ENCODE data around the gene DSP.

DSP gene

GRCh38 chr6:7540595-7540994 lies 876 bp upstream of the DSP start:
- no peak for DNase-seq

GRCh38 chr6:7542065-7542873 lies 798 bp downstream of the DSP start:
- no peak for DNase-seq

- no peak for DNase-seq
Observed at GRCh38 chr6:7542874-7543624, 1.6 kb downstream of the DSP start.

- DNase-seq = no peak
Observed at GRCh38 chr6:7543789-7544424, 2.4 kb downstream of the DSP start.

- no peak for DNase-seq
Observed at GRCh38 chr6:7544597-7544996, 3.1 kb downstream of the DSP start.

GRCh38 chr6:7545316-7546019 lies 4.0 kb downstream of the DSP start:
- DNase-seq = no peak

- no peak for DNase-seq
Observed at GRCh38 chr6:7546020-7546369, 4.5 kb downstream of the DSP start.

GRCh38 chr6:7546383-7546782 lies 4.9 kb downstream of the DSP start:
- DNase-seq = no peak

GRCh38 chr6:7546896-7547295 lies 5.4 kb downstream of the DSP start:
- DNase-seq = no peak

GRCh38 chr6:7547315-7547714 lies 5.8 kb downstream of the DSP start:
- DNase-seq = no peak

GRCh38 chr6:7550433-7550801 lies 8.9 kb downstream of the DSP start:
- no peak for DNase-seq

GRCh38 chr6:7554533-7555275 lies 13.2 kb downstream of the DSP start:
- DNase-seq = no peak

- no peak for DNase-seq
Observed at GRCh38 chr6:7555671-7556070, 14.2 kb downstream of the DSP start.

- no peak for DNase-seq
Observed at GRCh38 chr6:7556394-7557106, 15.1 kb downstream of the DSP start.

GRCh38 chr6:7557652-7558051 lies 16.2 kb downstream of the DSP start:
- no peak for DNase-seq

GRCh38 chr6:7558781-7559180 lies 17.3 kb downstream of the DSP start:
- DNase-seq = no peak

- DNase-seq = no peak
Observed at GRCh38 chr6:7559196-7559595, 17.7 kb downstream of the DSP start.

- no peak for DNase-seq
Observed at GRCh38 chr6:7559651-7560385, 18.3 kb downstream of the DSP start.

- DNase-seq = no peak
Observed at GRCh38 chr6:7561153-7561964, 19.9 kb downstream of the DSP start.

GRCh38 chr6:7562769-7563168 lies 21.3 kb downstream of the DSP start:
- no peak for DNase-seq
